ENCODE results near the gene C1orf50. TPM values are rescaled to one million over a fixed set of nuclear protein-coding genes. Genes with fewer than 3 reads are reported as not detected.

C1orf50 gene
- total RNA-seq, 2 donors from 2014 or later: 2.0 to 2.1 TPM

DNA sequence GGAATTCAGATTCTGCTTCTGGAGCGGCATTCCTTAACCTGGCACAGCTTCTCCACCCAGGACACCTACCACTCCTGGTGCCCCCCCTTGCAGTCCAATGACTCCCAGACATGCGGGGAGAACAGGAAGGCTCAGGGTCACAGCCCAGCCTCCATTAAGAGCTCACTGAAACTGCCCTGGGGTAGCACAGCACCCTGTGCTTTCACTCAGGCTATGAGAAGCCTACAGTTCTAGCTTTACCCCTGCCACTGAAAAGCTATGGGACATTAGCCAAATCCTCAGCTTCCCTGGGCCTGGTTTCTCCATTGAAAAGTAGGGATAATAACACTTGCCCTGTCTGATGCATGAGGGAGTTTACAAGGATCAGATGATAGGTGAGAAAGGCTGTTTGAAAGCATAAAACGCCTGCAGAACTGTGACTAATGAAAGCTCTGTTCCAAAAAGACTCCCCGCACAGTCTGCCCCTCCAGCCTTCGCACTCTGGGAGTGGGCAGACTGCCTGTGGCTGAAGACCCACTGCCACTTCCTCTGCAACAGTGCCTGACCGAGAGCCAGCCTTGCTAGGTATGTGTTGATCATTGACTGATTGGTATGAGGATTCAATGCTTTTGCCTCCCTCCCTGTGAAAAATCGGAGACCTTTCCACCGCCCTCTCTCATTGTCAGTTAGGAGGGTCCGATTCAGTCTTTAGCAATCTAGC, 24.3 kb upstream of the C1orf50 start:
- ATAC-seq (no peak), DNase-seq (no peak)
- peaks cover 0 to 2% of the 10 kb centered on the region in 2 donors for H3K36me3 ChIP-seq (replicated peaks in 1 of 2; ENCODE audit: insufficient read depth in 1 of 2, low read depth in 2 of 2)
- TF ChIP-seq CTCF (IDR thresholded peaks at IDR 0.05): no peak
- H3K9me3 ChIP-seq: no peaks in the 10 kb centered on the region
- WGBS, 2 donors: 70 to 73% methylated on average over 9 of the region's 9 CpGs
- H3K27me3 ChIP-seq: no peaks in the 10 kb centered on the region
- no peak overlapping the region for H3K4me3 ChIP-seq
- H3K4me1 ChIP-seq: no peaks in the 10 kb centered on the region
- intact Hi-C loops (cut with DNase I): loop anchor here (10.0 kb wide), 2 partner anchors 168 to 598 kb away; no protein-coding TSS in a partner anchor
- H3K27ac ChIP-seq: no peak overlapping the region

GRCh38 chr1:42743317-42744147, 23.5 kb upstream of the C1orf50 start:
- H3K9me3 ChIP-seq: no peaks in the 10 kb centered on the region
- no peak overlapping the region for H3K4me3 ChIP-seq
- intact Hi-C loops (cut with DNase I): loop anchor here (10.0 kb wide), 2 partner anchors 169 to 599 kb away; no protein-coding TSS in a partner anchor
- no peaks in the 10 kb centered on the region for H3K4me1 ChIP-seq
- H3K27ac ChIP-seq: no peak overlapping the region
- H3K27me3 ChIP-seq: no peaks in the 10 kb centered on the region
- DNase-seq: no peak
- 71 to 80% methylated on average over 21 of the region's 21 CpGs for WGBS, 2 donors
- TF ChIP-seq POLR2A (IDR thresholded peaks at IDR 0.05): no peak
- TF ChIP-seq CTCF (IDR thresholded peaks at IDR 0.05): no peak
- no peak for ATAC-seq
- peaks cover 0 to 2% of the 10 kb centered on the region in 2 donors for H3K36me3 ChIP-seq (replicated peaks in 1 of 2; ENCODE audit: insufficient read depth in 1 of 2, low read depth in 2 of 2)

DNA sequence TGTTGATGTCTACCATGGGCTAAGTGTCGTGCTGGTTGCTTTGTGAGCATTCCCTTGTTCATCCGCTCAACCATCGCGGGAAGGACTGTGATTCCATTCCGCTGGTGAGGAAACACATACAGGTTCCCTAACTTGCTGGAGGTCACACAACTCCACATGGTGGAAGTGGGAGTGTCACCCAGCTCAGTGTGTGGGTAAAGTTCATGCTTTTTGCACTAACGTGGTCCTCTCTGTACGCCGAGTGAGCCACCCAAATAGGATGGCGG, 23.0 kb upstream of the C1orf50 start:
- Histone ChIP-seq H3K4me3 (no peak overlapping the region), H3K27ac (no peak overlapping the region), H3K4me1 (no peaks in the 10 kb centered on the region), H3K27me3 (no peaks in the 10 kb centered on the region), H3K9me3 (no peaks in the 10 kb centered on the region), H3K36me3 (replicated peaks in 1 of 2; ENCODE audit: insufficient read depth in 1 of 2, low read depth in 2 of 2) (peaks cover 0 to 2% of the 10 kb centered on the region in 2 donors)
- DNase-seq (no peak), ATAC-seq (no peak)
- intact Hi-C loops (cut with DNase I): loop anchor here (10.0 kb wide), 2 partner anchors 169 to 599 kb away; no protein-coding TSS in a partner anchor
- WGBS, 2 donors: 88 to 90% methylated on average over 9 of the region's 9 CpGs
- TF ChIP-seq CTCF (IDR thresholded peaks at IDR 0.05) (no peak), POLR2A (IDR thresholded peaks at IDR 0.05) (no peak)

- no peak for ATAC-seq
- Histone ChIP-seq H3K27me3 (no peaks in the 10 kb centered on the region), H3K4me1 (no peaks in the 10 kb centered on the region), H3K27ac (no peak overlapping the region), H3K4me3 (no peak overlapping the region), H3K9me3 (no peaks in the 10 kb centered on the region), H3K36me3 (replicated peaks in 1 of 2; ENCODE audit: insufficient read depth in 1 of 2, low read depth in 2 of 2) (peaks cover 0 to 2% of the 10 kb centered on the region in 2 donors)
- intact Hi-C loops (cut with DNase I): loop anchor here (10.0 kb wide), 2 partner anchors 171 to 601 kb away; no protein-coding TSS in a partner anchor
- no peak for DNase-seq
- WGBS, 2 donors: 86 to 90% methylated on average over 6 to 8 of the region's 8 CpGs
- TF ChIP-seq CTCF (IDR thresholded peaks at IDR 0.05): no peak
- TF ChIP-seq POLR2A (IDR thresholded peaks at IDR 0.05): no peak
Observed at GRCh38 chr1:42745851-42746250, 21.2 kb upstream of the C1orf50 start.

Measured in body of pancreas (tissue), 4 donors.